ENCODE results near the gene CAPZB.
A peak's percentile ranks its signal among the peaks of the same experiment; 100 is the strongest.

The CAPZB gene

DNA sequence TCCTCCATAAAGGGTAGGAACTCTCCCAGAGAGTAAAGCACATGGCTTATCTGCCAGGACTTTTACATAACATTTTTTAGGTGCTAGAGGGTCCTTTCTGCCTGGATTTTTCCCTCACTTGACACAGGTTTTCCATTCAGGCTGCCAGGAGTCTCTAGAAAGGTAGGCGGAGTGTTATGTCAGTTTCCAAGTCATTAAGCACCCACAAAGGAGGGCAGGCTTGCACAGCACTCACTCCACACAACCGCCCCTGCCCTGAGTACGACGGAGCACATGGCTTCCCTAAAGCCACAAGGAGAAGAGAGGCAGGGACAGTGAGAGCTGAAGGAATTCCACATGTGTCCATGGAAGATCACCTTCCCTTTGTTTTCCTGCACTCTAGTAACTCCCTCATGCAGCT is 55.7 kb downstream of the CAPZB start:
- DNase-seq (ENCODE audit: low spot score), result peak; percentile 56

DNA sequence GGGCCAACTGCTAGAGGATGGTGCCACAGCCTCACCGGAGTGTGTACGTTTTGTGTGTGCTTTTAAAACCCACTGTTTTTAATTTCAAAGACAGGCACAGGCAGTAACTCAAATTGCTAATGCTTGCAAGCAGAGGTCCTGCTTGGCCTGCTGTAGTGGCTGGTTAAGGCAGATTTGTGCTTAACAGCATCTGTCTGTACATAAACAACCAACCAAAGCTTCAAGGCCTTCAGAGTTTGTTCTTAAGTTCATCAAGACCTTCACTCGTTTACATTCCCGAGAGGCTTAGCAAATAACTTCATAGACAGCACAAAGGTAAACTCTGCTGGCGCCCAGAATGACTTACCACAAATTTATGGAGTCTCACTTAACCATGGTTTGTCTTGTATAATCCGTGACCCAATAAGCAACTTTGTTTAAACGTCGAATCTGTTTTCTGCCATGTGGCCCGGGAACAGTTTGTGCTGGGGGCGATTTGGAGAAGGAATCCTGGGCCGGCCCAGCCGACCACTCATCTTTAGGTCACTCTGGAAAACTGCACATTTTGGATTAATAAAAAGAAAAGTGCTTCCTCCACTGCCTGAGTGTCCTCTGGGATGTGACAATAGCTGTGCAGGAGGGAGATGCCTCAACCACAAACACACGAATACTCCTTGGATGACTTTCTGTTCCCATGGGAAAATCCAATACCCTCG is 58.1 kb downstream of the CAPZB start:
- DNase-seq (ENCODE audit: low spot score), result no peak

DNA sequence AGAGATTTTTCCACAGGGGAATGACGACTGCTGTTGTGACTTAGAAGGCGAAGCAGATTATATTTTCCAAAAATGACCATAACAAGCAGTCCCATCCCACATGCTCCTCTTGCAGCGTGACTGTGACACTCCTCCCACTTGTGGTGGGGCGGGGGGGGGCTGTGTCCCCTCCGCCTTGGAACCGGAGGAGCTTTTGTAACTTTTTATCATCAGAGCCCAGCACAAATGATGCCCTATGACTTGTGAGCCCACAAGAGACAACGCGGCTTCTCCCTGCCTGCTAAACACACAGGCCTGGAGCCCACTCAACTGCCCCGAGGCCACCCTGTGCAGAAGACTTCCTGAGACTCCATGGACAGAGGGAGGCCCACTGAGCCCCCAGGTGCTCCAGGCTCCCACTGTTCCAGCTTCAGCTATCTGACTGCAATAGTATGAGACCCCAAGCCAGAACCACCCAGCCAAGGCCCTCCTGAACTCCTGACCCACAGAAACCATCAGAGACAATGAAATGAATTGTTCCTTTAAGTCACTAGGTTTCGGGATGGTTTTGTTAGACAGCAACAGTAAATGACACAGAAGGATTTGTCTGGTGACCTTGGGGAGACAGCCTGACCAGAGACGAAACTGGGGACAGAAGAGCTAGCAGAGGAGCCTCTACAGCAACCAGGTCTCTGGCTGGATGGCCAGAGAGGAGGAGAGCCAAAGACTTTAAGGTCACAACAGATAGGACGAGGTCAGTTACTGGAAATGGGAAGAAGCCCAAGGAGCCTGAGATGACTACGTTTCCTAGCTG is 58.8 kb downstream of the CAPZB start:
- DNase-seq (ENCODE audit: low spot score), result no peak

DNA sequence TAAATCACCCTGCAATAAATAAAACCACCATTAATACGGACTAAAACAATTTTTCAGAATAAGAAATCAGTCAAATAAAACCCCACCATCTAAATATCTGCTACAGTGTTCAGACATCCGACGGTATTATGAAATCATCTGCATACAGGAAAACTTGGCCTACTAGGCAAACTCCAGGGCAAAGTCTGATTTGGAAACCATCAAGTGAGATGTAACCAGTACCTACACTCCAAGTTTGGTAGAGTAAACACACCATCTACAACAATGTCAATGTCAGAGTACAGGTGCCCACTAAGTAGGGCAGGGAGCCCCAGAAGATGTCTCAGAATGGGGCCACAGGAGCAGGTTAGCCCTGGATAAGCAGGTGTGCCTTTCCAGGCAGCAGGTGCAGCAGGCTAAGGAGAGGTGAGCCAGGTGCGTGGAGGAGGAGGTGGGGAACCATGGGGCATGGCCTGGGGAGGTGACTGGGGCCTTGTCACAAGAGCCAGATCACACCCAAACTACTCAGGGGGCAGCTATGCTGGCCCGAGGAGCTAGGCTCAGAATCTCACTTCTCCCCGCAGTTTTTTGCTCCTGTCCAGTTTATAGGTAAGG is 59.6 kb downstream of the CAPZB start:
- no peak for DNase-seq (ENCODE audit: low spot score)

DNA sequence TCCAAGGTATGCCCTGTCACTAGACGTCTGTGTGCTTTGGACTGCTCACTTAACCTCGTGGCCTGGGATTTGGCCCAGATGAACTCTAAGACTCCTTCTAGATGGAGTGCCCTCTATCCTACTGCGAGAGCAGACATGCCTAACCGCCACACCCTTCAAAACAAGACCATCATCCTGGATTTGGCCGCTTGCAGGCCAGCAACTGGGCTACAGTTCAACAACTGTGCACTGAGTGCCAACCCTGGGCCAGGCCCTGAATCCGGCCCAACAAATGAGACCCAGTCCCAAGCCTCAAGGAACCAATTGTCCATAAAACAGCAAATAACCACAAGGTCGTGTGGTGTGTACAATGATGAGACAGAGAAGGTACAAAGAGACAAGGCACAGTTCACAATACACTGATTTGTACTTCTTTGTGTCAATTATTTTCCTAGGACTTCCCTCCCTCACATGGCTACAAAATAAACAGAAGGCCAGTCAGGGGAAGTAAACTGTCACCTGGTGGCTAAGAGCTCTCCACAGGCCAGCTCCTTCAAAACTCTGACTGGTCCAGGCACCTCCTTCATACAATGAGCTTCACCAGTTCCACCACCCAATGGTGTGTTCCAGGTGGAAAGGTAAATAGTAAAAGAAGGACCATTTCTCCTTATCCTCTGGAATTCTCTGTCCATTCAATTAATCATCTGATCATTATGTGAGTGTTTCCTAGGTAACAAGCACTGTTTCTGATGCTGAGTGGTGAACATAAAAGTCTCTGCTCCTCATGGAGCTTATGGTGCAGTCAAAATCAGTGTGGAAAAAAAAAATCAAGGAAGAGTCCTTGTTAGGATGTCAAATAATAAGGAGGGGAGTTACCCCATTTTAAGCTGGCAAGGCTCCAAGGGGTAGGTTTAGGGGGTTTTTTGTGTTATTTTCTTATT is 60.4 kb downstream of the CAPZB start:
- DNase-seq (ENCODE audit: low spot score), result no peak

DNA sequence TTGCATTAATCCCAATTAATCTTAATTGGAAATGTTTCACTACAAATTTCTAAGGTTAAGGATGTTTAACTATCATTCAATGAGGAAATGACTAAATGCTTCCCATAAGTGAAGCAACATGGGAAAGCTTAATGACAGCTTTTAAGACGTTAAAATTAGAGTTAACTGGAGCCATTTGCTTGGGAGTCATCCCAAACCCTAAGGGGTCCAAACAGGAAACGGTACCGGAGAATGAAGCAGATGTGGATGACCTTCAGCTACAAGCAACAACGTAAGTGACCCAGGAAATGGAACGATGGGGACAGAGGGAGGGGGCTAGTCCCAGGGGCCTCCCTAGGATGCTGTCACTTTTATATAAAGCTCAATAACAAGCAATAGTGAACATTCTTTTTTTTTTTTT is 62.2 kb downstream of the CAPZB start:
- DNase-seq (ENCODE audit: low spot score), result no peak

DNA sequence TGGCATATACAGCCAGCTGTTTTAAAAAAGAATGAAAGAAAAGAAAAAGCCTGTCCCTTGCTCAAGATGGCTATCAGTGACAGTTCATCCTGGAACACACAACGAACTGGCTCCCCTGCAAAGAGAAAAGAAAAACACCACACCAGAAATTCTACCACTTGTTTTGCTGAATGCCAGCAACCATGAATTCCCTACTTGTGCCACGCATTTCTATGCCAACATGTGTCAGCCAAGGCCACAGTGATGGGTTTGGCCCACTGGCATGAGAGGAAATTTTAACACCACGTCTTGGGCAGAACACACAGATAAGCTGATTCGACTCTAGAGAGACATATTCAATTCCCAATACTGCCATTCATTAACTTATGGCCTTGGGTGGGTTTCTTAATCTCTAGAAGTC is 64.0 kb downstream of the CAPZB start:
- no peak for DNase-seq (ENCODE audit: low spot score)

DNA sequence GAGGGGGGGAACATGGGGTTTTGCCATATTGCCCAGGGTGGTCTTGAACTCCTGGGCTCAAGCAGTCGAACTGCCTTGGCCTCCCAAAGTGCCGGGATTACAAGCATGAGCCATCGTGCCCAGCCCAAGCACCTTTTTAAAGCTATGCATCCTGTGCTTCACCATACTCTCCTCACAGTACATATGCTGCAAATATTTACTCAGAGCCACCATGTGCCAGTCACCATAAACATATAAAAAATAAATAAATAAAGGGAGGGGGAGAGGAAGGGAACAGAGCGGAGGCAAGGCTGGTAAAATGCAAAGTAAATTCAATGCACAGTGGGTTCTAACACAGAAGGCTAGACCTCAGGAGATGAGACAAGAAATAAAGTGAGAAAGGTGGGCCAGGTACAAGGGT is 64.7 kb downstream of the CAPZB start:
- DNase-seq (ENCODE audit: low spot score), result no peak

DNA sequence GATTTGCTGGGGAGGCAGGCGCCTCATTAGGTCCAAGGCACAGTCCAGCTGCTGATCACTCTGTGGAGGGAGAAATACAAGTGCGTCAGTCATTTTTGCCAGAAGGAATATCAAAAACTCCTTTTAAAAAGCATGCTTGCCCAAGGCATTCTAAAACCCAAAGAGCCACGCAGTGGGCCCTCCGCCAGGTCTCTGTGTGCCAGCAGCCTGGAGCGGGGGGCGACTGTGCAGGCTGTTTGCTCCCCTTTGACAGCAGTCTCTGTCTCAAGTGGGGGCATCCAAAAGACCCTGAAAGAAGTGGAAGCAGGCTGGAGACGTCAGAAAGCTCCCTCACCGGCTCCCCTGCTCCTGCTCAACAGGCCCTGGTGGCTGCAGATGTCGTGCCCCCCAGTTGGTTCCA is 65.6 kb downstream of the CAPZB start:
- no peak for DNase-seq (ENCODE audit: low spot score)

DNA sequence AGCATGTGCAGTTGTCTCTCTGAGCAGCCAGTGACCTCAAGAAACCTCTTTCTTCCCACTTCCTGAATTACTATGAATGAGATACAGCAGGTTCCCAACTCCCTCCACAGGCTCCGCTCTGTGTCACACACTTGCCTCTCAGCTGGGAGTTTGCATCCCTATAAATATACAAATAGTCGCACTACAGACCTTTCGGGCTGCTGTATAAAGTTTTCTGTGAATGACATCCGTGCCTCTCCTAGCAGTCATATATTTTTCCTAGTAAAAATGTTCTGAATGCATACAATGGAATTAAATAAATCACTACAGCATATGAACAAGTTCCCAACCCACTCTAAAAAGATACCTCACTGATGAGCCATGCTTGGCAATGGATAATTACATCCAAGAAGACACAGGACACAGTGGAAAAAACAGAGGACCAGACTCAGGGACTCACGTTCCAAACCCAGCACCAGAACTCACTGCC is 66.8 kb downstream of the CAPZB start:
- no peak for DNase-seq (ENCODE audit: low spot score)

DNA sequence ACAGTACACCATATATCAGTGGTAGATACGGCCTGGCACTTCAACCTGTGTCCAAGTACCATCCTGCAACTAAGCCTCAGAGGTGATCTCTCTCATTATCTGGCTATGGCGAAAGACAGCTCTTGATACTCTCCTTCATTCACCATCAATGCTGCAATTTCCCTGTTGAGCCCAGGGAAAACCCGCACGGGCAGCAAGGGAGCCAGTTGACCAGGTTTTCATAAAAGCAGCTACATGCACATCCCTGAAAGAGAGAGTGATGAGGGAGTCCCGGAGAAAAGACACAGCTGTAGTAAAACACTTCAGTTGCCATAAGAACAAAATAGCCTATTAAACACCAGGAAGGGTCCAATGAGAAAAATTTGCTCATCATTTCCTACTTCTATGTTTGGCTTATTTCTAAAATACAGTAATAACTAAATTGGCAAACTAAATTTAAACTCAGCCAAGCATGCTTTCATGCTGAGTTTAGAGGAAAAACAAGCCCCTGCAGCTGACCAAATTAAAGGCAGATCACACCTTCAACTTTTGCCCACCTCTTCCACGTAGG is 68.3 kb downstream of the CAPZB start:
- DNase-seq (ENCODE audit: low spot score), result no peak

DNA sequence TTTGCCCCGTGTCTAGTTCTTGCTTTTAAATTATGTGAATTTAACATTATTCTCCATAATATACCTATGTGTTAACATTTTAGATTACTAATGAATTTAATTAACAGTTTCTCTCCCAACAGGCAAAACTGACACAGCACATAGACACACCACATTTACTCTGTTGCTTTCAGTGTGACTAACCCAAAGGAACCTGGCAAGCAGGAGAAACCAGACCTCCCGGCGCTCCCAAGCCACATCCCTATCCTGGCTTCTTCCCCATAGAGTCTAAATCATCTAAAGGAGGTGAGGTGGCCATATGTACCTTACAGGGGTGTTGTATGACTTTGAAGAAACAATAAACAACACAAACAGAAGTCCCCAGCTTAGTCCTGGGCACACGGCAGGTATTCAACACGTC is 69.2 kb downstream of the CAPZB start:
- no peak for DNase-seq (ENCODE audit: low spot score)

DNA sequence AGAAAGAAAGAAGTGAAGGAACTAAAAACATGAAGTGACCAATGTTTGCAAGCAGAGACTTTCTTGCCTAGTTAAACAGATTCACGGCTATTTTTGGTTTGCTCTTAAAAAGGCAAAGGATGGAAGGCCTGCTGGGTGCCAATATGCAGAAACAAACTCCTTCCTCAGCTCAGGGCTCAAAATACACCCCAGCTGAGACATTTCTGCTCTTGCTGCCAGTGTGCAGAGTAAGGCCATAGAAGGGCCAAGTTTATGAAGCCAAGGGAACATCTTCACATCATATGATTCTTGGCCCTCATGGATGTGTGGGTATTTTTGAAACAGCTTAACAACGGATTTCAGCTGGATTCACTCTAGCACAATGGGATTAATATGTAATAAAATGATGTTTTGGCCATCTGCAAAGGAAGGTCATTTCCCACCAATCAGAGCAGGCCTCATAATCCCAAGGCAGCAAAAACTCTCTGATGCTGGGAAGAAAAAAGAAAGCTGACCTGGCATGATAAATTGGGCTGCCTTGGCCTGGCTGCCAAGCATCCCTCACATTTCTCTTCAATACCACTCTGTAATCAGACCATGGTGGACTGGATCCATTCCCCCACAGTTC is 70.7 kb downstream of the CAPZB start:
- no peak for DNase-seq (ENCODE audit: low spot score)

DNA sequence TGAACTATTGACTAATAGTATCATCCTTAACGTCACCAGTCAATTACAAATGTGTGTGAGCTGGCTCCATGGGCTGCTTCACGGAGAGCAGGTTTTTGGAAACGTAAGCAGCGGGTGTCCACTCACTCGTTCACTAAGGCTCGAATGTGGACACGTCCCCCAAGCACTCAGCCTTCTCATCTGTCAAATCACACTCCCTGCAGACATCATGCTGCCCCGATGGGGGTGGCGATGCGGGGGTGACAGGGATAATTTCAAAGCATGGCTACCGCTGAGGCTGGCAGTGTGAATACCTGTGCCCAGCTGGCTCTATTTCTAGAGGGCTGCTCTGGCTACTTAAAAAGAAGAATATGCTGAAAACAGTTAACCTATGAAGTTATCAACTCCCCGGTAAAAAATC is 71.3 kb downstream of the CAPZB start:
- DNase-seq (ENCODE audit: low spot score), result no peak

DNA sequence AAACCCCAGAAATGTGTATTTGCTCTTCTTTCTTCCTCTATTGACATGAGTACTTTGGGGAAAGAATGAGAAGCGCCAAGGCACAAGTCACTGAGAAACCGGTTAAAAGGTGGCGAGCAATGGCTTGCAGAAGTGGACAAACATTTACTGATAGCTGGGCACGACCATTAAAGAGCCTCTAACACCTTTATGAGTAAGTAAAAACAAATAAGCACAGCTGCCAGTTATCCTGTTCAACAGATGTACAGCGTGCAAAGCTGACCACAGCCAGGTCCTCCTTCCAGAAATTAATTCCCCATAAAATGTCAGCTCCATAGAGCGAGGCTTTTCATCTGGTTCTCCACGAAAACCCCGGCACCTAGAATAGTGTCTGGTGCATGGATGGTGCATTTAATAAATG is 72.7 kb downstream of the CAPZB start:
- no peak for DNase-seq (ENCODE audit: low spot score)

DNA sequence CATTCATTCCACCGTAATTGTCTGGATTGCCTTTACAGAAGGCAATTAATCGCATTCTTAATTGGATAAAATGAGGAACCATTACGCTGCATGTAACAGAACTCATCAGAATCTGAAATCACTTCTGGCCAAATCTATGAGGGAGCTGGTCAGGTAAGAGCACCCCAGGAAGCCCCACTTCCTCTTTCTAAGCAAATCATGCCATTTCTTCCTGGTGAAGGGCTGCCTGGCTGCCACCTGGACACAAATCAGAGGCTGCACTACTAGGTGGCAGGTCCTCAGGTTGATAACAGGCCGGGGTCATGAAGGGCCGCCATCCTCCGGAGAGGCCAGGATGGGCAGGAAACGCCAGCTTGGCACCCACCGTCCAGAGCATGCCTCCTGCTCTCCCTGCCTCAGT is 73.7 kb downstream of the CAPZB start:
- DNase-seq (ENCODE audit: low spot score), result no peak

DNA sequence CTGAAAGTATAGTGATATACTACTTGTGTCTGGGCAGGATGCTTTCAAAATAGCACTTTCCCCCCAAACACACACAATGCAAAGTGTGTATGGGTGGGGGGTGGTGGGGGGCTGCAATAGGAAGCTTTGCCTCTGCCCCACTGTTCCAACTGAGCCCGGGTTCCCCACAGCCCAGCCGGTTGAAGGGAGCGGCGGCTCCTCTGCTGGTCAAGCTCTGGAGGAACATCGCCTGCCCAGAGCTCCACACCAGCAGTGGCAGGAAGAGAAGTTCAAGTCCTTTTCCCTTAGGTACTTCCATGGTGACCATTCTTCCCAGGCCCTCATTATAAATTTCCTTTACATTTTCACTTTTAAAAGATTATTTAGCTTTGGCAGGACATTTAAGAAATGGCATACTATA is 74.9 kb downstream of the CAPZB start:
- no peak for DNase-seq (ENCODE audit: low spot score)

DNA sequence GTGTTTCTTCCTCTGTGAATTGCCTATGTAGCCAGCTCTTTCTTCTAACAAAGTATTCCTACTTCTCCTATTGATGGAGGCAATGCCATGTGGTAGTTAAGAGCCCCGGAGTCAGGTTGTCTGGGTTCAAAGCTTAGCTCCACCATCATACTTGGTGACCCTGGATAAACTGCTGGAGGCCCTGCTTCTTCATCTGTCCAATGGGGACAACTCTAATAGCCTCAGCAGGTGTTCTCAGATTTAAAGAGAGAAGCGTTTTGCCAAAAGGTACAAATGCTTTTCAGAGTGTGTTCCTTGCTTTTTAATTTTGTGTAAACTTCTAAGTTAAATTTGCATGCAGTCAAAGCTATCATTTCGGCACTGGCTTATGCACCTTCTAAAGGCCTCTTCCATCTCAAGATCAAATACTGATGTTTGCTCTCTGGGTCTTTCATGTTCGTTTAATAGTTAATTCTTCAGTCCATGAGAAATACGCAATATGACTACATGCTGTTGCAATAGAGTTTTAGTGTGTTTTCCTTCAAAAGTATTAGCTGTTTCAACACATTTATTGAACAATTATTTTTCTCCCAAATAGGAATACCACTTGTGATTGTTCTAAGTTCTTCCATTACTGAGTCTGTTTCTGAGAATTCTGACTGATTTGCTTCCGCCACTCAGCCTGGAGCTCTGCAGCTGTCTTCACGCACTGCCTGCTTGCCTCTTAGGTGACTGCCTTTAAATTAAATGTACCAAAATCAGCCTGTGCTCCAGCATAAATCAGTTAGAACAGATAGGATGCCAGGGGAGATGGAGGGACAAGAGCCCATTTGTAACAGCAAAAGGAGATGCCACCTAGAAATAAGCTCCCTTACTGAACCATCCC is 75.6 kb downstream of the CAPZB start:
- DNase-seq (ENCODE audit: low spot score), result no peak

DNA sequence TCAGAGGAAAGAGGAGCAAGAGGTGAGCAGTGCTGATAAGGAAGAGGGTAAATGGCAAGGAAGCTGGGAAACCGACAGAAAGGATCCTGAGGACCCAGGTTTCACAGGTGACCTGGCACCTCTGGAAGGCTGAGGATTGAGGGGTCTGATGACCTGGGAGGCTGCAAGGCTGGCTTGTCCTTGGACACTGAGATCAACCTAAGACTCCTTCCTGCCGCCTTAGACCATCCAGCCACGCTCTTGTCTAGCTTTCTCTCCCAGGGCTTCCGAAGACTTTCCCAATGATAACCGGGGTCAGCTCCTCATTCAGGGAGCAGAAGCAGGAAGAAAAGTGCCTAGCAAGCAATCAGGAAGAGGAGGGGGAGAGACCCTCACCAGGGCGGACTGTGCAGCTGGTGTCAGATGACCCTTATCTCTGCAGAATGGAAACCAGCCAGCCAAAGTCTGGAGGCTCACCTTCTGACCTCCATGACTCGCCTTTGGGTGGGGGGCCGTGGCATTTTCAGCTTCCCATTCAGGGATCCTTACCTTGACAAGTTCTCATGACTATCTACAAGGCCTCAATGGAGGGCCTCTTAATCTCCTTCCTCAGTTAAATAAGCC is 77.7 kb downstream of the CAPZB start:
- DNase-seq (ENCODE audit: low spot score), result no peak

DNA sequence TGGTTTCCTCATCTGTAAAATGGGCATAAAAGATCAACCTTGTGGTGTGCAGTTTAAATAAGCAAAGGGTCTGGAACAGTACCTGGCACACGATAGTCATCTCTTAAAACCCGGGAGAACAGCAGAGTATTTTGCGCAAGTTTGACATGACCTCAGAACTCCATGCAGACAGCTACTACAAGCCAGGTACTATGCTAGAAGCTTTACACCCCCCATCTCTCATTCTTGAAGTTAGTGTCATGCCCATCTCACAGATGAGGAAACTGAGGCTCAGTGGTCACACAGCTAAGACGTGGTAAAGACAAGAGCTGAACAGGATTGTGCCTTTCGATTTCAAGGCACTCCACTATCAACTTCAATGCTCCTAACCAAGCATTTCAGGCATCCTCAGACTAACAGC is 78.7 kb downstream of the CAPZB start:
- DNase-seq (ENCODE audit: low spot score), result no peak

Measured in kidney tubule cell (primary cell).